SK-N-SH (cell line): ENCODE data around the gene MBOAT2. TPM values are rescaled to one million over a fixed set of nuclear protein-coding genes. Genes with fewer than 3 reads are reported as not detected.

ENCODE experiments used
- CTCF ChIA-PET: fragments of 300-600, 350-600 bp; formaldehyde crosslinking; extraction: SDS; loops from one replicate; lab custom pipeline; 2021; lab: Yijun Ruan, JAX
- POLR2A ChIA-PET: fragments of 350-600 bp; sonication (Branson Sonifier 250); formaldehyde crosslinking; extraction: SDS; loops from one replicate; lab custom pipeline; 2020; ENCODE audit warnings: antibody characterized with exemption, inconsistent platforms; lab: Yijun Ruan, JAX
- DNase-seq: peaks from one replicate; pipeline ENCODE4 v3.0.0; 2012
- H2AFZ ChIP-seq: fragments of 200-600 bp; sonication (generic); 2 replicates; pipeline ENCODE4 v1.8.1; 2016; ENCODE audit warnings: antibody characterized with exemption, mild to moderate bottlenecking, low read depth
- H3F3A ChIP-seq: fragments of 200-600 bp; sonication (generic); replicated peaks from 2 replicates; pipeline ENCODE3; 2016; ENCODE audit warnings: antibody characterized with exemption, mild to moderate bottlenecking; ENCODE audit not compliant: insufficient read depth
- H3K27ac ChIP-seq, 2 experiments: fragments of 200-500 bp in 1 of 2; fragments of 200-600 bp in 1 of 2; sonication (Bioruptor generic) in 1 of 2; sonication (generic), shearing (Covaris generic) in 1 of 2; 2 replicates each; pipeline versions ENCODE4 v1.5.1 to v1.6.1; 2014 to 2016; ENCODE audit warnings: low read depth in 2 of 2, inconsistent platforms in 1 of 2, low read length in 1 of 2, mild to moderate bottlenecking in 1 of 2, mixed read lengths in 1 of 2
- H3K27me3 ChIP-seq: fragments of 200-600 bp; sonication (generic), shearing (Covaris generic); 2 replicates; pipeline ENCODE4 v1.6.1; 2016; ENCODE audit warnings: mixed run types; ENCODE audit not compliant: insufficient read depth
- H3K36me3 ChIP-seq, 2 experiments: fragments of 200-500 bp in 1 of 2; fragments of 200-600 bp in 1 of 2; sonication (Bioruptor generic) in 1 of 2; sonication (generic) in 1 of 2; replicated peaks in 1 of 2; 2 replicates each; pipeline versions ENCODE3 to v1.5.1; 2014 to 2016; ENCODE audit warnings: low read length in 1 of 2, mild to moderate bottlenecking in 1 of 2; ENCODE audit not compliant: insufficient read depth in 2 of 2, control insufficient read depth in 1 of 2
- H3K4me1 ChIP-seq, 2 experiments: fragments of 200-500 bp in 1 of 2; fragments of 200-600 bp in 1 of 2; sonication (Bioruptor generic) in 1 of 2; sonication (generic), shearing (Covaris generic) in 1 of 2; 2 replicates each; pipeline versions ENCODE4 v1.5.1 to v1.6.1; 2014 to 2016; ENCODE audit warnings: low read depth in 1 of 2, low read length in 1 of 2, mixed run types in 1 of 2; ENCODE audit not compliant: insufficient read depth in 2 of 2, control insufficient read depth in 1 of 2
- H3K4me2 ChIP-seq: fragments of 200-600 bp; sonication (generic), shearing (Covaris generic); 2 replicates; pipeline ENCODE4 v1.6.1; 2017; ENCODE audit warnings: mixed run types
- H3K4me3 ChIP-seq, 2 experiments: fragments of 200-500 bp in 1 of 2; fragments of 200-600 bp in 1 of 2; sonication (Bioruptor generic) in 1 of 2; sonication (generic), shearing (Covaris generic) in 1 of 2; 2 replicates each; pipeline versions ENCODE4 v1.5.1 to v1.8.1; 2014 to 2016; ENCODE audit warnings: low read depth in 2 of 2, inconsistent platforms in 1 of 2, low read length in 1 of 2, mild to moderate bottlenecking in 1 of 2, mixed read lengths in 1 of 2, moderate library complexity in 1 of 2
- H3K79me2 ChIP-seq: fragments of 200-600 bp; sonication (generic); 2 replicates; pipeline ENCODE4 v1.8.1; 2017; ENCODE audit warnings: mild to moderate bottlenecking; ENCODE audit not compliant: insufficient read depth
- H3K9ac ChIP-seq: fragments of 200-600 bp; sonication (generic); 2 replicates; pipeline ENCODE4 v1.6.1; 2017; ENCODE audit warnings: mixed run types
- H3K9me2 ChIP-seq: fragments of 200-600 bp; sonication (generic); 2 replicates; pipeline ENCODE4 v1.6.1; 2017; ENCODE audit warnings: mixed run types
- H3K9me3 ChIP-seq: fragments of 200-600 bp; sonication (generic); 2 replicates; pipeline ENCODE4 v1.6.1; 2017; ENCODE audit warnings: mixed run types, mild to moderate bottlenecking, moderate library complexity
- H4K20me1 ChIP-seq: fragments of 200-600 bp; sonication (generic); 2 replicates; pipeline ENCODE4 v1.6.1; 2017; ENCODE audit warnings: mild to moderate bottlenecking, mixed run types; ENCODE audit not compliant: insufficient read depth
- ELF1 ChIP-seq: IDR thresholded peaks from 2 replicates; pipeline ENCODE4 v1.4.0; 2012
- FOXM1 ChIP-seq: IDR thresholded peaks from 2 replicates; pipeline ENCODE4 v1.4.0; 2012; ENCODE audit warnings: low read depth, mild to moderate bottlenecking
- IRF3 ChIP-seq: fragments of 150-350 bp; IDR thresholded peaks from 2 replicates; pipeline ENCODE4 v1.6.1; 2016; ENCODE audit warnings: mild to moderate bottlenecking, low read depth, low read length
- JUND ChIP-seq: IDR thresholded peaks from 2 replicates; pipeline ENCODE4 v1.4.0; 2012
- MEF2A ChIP-seq: IDR thresholded peaks from 2 replicates; pipeline ENCODE4 v1.4.0; 2012; ENCODE audit warnings: low read depth, borderline replicate concordance
- NRF1 ChIP-seq: IDR thresholded peaks from 2 replicates; pipeline ENCODE4 v1.6.1; 2012; ENCODE audit warnings: low read depth, mild to moderate bottlenecking, low read length
- POLR2AphosphoS5 ChIP-seq: IDR thresholded peaks from 2 replicates; pipeline ENCODE4 v1.6.1; 2012; ENCODE audit warnings: low read depth, low read length
- RAD21 ChIP-seq: IDR thresholded peaks from 2 replicates; pipeline ENCODE4 v1.6.1; 2012; ENCODE audit warnings: mild to moderate bottlenecking, low read length
- RFX5 ChIP-seq: IDR thresholded peaks from 2 replicates; pipeline ENCODE4 v1.6.1; 2012; ENCODE audit warnings: mild to moderate bottlenecking, improper control_type of control experiment, low read length
- SIN3A ChIP-seq: IDR thresholded peaks from 2 replicates; pipeline ENCODE4 v1.6.1; 2012; ENCODE audit warnings: low read depth, mild to moderate bottlenecking, low read length, moderate library complexity, borderline replicate concordance
- SMC3 ChIP-seq: IDR thresholded peaks from 2 replicates; pipeline ENCODE4 v1.6.1; 2012; ENCODE audit warnings: low read depth, low read length, improper control_type of control experiment
- TCF12 ChIP-seq: IDR thresholded peaks from 2 replicates; pipeline ENCODE4 v1.4.0; 2012
- WGBS: methylation state at CpG from one replicate; pipeline ENCODE4 v1.1.6; 2017; ENCODE audit warnings: low lambda C conversion rate; 5-methylcytosine and 5-hydroxymethylcytosine counted together
- polyA plus RNA-seq, 3 experiments: library from polyadenylated mRNA; depleted of rRNA; stranded (reverse); fragments of >200 nt; gene quantifications; 2 replicates each; pipeline ENCODE4 v1.2.3, GENCODE V29; 2012
- TF ChIP-seq, protein P1 (sequence below): fragments of 200-600 bp; sonication (generic); IDR thresholded peaks from 2 replicates; pipeline ENCODE4 v1.6.1; 2017; ENCODE audit warnings: antibody characterized with exemption, mild to moderate bottlenecking, moderate library complexity
- TF ChIP-seq, protein P2 (sequence below): IDR thresholded peaks from 2 replicates; pipeline ENCODE4 v1.4.0; 2012; ENCODE audit warnings: low read depth, borderline replicate concordance

The MBOAT2 gene
- polyA plus RNA-seq, 1 of the 3 experiments (the other 2 are of a cell fraction), result 33.9 TPM

DNA sequence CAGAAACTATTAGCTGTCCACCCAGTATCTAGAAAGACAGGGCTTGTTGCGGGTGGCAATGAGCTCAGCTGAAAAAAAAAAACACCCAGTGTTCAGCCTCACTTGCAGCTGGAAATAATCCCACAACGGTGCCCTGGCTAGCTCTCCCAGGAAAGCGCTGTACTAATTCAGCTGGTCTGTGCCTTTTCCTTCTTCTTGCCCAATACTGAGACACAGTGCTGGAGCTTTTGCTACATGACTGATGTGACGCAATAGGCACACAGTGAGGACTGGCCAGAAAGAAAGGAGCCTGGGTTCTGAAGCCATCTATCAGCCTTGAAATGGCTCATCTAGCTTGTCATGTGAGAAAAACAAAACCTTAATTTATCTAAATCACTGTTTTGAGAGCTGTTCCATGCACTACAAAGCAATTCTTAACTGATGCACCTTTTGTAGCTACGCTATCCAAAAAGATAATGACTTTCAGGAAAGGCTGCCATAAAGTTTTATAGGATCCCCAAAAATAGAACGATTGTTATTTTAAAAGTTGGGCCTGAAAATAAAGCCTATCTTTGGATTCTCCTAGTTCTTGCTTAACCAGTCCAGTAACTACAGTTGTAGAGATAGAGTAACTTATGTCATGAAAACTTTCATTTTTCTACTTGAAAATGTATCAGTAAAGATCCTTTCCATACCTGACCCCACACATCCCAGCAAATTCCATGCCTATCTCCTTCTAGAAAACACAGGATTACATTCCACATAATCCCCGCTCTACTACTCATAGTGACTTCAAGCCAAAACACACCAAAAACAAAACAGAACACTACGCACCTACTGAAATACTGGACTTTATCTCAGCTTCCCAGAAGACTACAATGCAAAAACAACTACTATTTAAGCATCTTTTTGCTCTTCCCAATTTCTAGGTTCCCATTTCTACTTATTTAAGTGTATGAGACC lies 181.9 kb downstream of the MBOAT2 start:
- Histone ChIP-seq H3K79me2 (peaks cover 9% of the 10 kb centered on the region; the same call in 1 of the 2 replicates), H3K9me2 (no peaks in the 10 kb centered on the region), H3K9me3 (no peaks in the 10 kb centered on the region), H3K4me3 (no peak overlapping the region), H3K36me3 (peaks cover 37 to 42% of the 10 kb centered on the region in 2 experiments), H3K9ac (no peak overlapping the region), H3K4me1 (no peaks in the 10 kb centered on the region; a peak in 1 of 4 replicates), H3K27ac (no peak overlapping the region), H3K27me3 (no peaks in the 10 kb centered on the region), H3F3A (peaks cover 8% of the 10 kb centered on the region), H4K20me1 (no peaks in the 10 kb centered on the region), H2AFZ (no peak overlapping the region), H3K4me2 (no peak overlapping the region)
- ChIA-PET CTCF (no interaction called here), POLR2A (no interaction called here)
- WGBS, result 80% methylated on average over 8 of the region's 8 CpGs
- DNase-seq, result no peak
- TF ChIP-seq SMC3, result no peak
- no peak for TF ChIP-seq TCF12
- TF ChIP-seq, protein P1, sequence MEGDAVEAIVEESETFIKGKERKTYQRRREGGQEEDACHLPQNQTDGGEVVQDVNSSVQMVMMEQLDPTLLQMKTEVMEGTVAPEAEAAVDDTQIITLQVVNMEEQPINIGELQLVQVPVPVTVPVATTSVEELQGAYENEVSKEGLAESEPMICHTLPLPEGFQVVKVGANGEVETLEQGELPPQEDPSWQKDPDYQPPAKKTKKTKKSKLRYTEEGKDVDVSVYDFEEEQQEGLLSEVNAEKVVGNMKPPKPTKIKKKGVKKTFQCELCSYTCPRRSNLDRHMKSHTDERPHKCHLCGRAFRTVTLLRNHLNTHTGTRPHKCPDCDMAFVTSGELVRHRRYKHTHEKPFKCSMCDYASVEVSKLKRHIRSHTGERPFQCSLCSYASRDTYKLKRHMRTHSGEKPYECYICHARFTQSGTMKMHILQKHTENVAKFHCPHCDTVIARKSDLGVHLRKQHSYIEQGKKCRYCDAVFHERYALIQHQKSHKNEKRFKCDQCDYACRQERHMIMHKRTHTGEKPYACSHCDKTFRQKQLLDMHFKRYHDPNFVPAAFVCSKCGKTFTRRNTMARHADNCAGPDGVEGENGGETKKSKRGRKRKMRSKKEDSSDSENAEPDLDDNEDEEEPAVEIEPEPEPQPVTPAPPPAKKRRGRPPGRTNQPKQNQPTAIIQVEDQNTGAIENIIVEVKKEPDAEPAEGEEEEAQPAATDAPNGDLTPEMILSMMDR, result no peak
- no peak for TF ChIP-seq RAD21
- TF ChIP-seq SIN3A, result no peak
- no peak for TF ChIP-seq MEF2A
- TF ChIP-seq, protein P2, sequence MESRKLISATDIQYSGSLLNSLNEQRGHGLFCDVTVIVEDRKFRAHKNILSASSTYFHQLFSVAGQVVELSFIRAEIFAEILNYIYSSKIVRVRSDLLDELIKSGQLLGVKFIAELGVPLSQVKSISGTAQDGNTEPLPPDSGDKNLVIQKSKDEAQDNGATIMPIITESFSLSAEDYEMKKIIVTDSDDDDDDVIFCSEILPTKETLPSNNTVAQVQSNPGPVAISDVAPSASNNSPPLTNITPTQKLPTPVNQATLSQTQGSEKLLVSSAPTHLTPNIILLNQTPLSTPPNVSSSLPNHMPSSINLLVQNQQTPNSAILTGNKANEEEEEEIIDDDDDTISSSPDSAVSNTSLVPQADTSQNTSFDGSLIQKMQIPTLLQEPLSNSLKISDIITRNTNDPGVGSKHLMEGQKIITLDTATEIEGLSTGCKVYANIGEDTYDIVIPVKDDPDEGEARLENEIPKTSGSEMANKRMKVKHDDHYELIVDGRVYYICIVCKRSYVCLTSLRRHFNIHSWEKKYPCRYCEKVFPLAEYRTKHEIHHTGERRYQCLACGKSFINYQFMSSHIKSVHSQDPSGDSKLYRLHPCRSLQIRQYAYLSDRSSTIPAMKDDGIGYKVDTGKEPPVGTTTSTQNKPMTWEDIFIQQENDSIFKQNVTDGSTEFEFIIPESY, result no peak
- TF ChIP-seq RFX5, result no peak
- no peak for TF ChIP-seq ELF1
- no peak for TF ChIP-seq JUND
- no peak for TF ChIP-seq FOXM1
- no peak for TF ChIP-seq IRF3
- no peak for TF ChIP-seq POLR2AphosphoS5
- no peak for TF ChIP-seq NRF1
